Trophoblast cell (in vitro differentiated cells and primary cell): Measurements from ENCODE around the gene HTR5A.
A peak's percentile ranks its signal among the peaks of the same experiment; 100 is the strongest.

Experiments used
- DNase-seq, 2 donors: peaks; one replicate each; pipeline ENCODE4 v3.0.0-alpha.2; 2016
- H2AFZ ChIP-seq: 2 replicates; pipeline ENCODE4 v1.6.1; 2013; ENCODE audit warnings: low read length, moderate library complexity, mild to moderate bottlenecking; ENCODE audit not compliant: insufficient read depth, poor library complexity
- H2AK5ac ChIP-seq: 2 replicates; pipeline ENCODE4 v1.6.1; 2013; ENCODE audit warnings: mild to moderate bottlenecking, low read length
- H2BK120ac ChIP-seq: 2 replicates; pipeline ENCODE4 v1.6.1; 2013; ENCODE audit warnings: low read length, mild to moderate bottlenecking, moderate library complexity; ENCODE audit not compliant: insufficient read depth, poor library complexity
- H2BK12ac ChIP-seq: 2 replicates; pipeline ENCODE4 v1.6.1; 2013; ENCODE audit warnings: mild to moderate bottlenecking, low read length, moderate library complexity
- H2BK5ac ChIP-seq: 2 replicates; pipeline ENCODE4 v1.6.1; 2013; ENCODE audit warnings: low read length, low read depth, moderate library complexity, mild to moderate bottlenecking; ENCODE audit not compliant: poor library complexity
- H3K14ac ChIP-seq: 2 replicates; pipeline ENCODE4 v1.6.1; 2013; ENCODE audit warnings: mild to moderate bottlenecking, low read length
- H3K18ac ChIP-seq: 2 replicates; pipeline ENCODE4 v1.6.1; 2013; ENCODE audit warnings: mild to moderate bottlenecking, low read length
- H3K23ac ChIP-seq: 2 replicates; pipeline ENCODE4 v1.6.1; 2013; ENCODE audit warnings: low read length
- H3K27ac ChIP-seq: 2 replicates; pipeline ENCODE4 v1.5.1; 2013; ENCODE audit warnings: low read depth, mild to moderate bottlenecking, inconsistent platforms, low read length, moderate library complexity
- H3K27me3 ChIP-seq: 2 replicates; pipeline ENCODE4 v1.6.1; 2013; ENCODE audit warnings: inconsistent platforms, mild to moderate bottlenecking, low read length, moderate library complexity; ENCODE audit not compliant: insufficient read depth
- H3K36me3 ChIP-seq, 2 experiments: 1 replicate in 1 of 2; 2 replicates in 1 of 2; pipeline ENCODE4 v1.6.1; 2013; ENCODE audit warnings: low read length in 2 of 2, mild to moderate bottlenecking in 2 of 2, moderate library complexity in 1 of 2; ENCODE audit not compliant: insufficient read depth in 2 of 2, control insufficient read depth in 1 of 2
- H3K4ac ChIP-seq: 2 replicates; pipeline ENCODE4 v1.6.1; 2013; ENCODE audit warnings: low read depth, mild to moderate bottlenecking, low read length, moderate library complexity
- H3K4me1 ChIP-seq, 2 experiments: 1 replicate in 1 of 2; 2 replicates in 1 of 2; pipeline ENCODE4 v1.6.1; 2013; ENCODE audit warnings: low read length in 2 of 2, mild to moderate bottlenecking in 2 of 2, moderate library complexity in 1 of 2; ENCODE audit not compliant: insufficient read depth in 2 of 2, control insufficient read depth in 1 of 2
- H3K4me2 ChIP-seq: 2 replicates; pipeline ENCODE4 v1.6.1; 2013; ENCODE audit warnings: inconsistent platforms, mild to moderate bottlenecking, low read length, moderate library complexity
- H3K4me3 ChIP-seq: 2 replicates; pipeline ENCODE4 v1.5.1; 2013; ENCODE audit warnings: mild to moderate bottlenecking, low read depth, low read length, inconsistent platforms
- H3K79me1 ChIP-seq: one replicate; pipeline ENCODE4 v1.6.1; 2013; ENCODE audit warnings: low read length
- H3K79me2 ChIP-seq: 2 replicates; pipeline ENCODE4 v1.6.1; 2013; ENCODE audit warnings: low read length, mild to moderate bottlenecking; ENCODE audit not compliant: control insufficient read depth, insufficient read depth, poor library complexity
- H3K9ac ChIP-seq: 2 replicates; pipeline ENCODE4 v1.6.1; 2013; ENCODE audit warnings: mild to moderate bottlenecking, low read length
- H3K9me3 ChIP-seq: 2 replicates; pipeline ENCODE4 v1.6.1; 2013; ENCODE audit warnings: low read depth, mild to moderate bottlenecking, control low read depth, inconsistent platforms, low read length; ENCODE audit not compliant: insufficient read depth
- H4K12ac ChIP-seq: 2 replicates; pipeline ENCODE4 v1.6.1; 2013; ENCODE audit warnings: low read depth, mild to moderate bottlenecking, low read length, moderate library complexity
- H4K8ac ChIP-seq: 2 replicates; pipeline ENCODE4 v1.6.1; 2013; ENCODE audit warnings: low read depth, mild to moderate bottlenecking, low read length, moderate library complexity
- H4K91ac ChIP-seq: one replicate; pipeline ENCODE4 v1.6.1; 2013; ENCODE audit warnings: low read depth, mild to moderate bottlenecking, low read length, moderate library complexity
- WGBS: extraction: QIAGEN DNeasy Blood & Tissue Kit; methylation state at CpG from one replicate; pipeline ENCODE4 v1.1.7; 2013; ENCODE audit warnings: missing lambda C conversion rate; ENCODE audit not compliant: insufficient read length, insufficient coverage; ENCODE audit errors: extremely low coverage; 5-methylcytosine and 5-hydroxymethylcytosine counted together

Gene HTR5A

GRCh38 chr7:155109121-155109520, 39.0 kb downstream of the HTR5A start:
- Histone ChIP-seq H4K91ac (no peak overlapping the region), H3K9me3 (peaks cover 8% of the 10 kb centered on the region), H3K27me3 (no peaks in the 10 kb centered on the region), H4K12ac (no peak overlapping the region), H4K8ac (no peak overlapping the region), H3K4me1 (peaks cover 0 to 5% of the 10 kb centered on the region in 2 experiments), H3K27ac (no peak overlapping the region), H3K4me2 (no peak overlapping the region), H3K79me2 (no peaks in the 10 kb centered on the region), H3K4me3 (no peak overlapping the region), H3K36me3 (no peaks in the 10 kb centered on the region), H3K79me1 (no peaks in the 10 kb centered on the region), H2AK5ac (no peak overlapping the region), H2BK5ac (no peak overlapping the region), H3K18ac (no peak overlapping the region), H2AFZ (no peak overlapping the region), H2BK12ac (no peak overlapping the region), H3K4ac (no peak overlapping the region), H3K23ac (no peak overlapping the region), H3K14ac (no peak overlapping the region), H2BK120ac (no peak overlapping the region), H3K9ac (no peak overlapping the region)
- WGBS, result no CpG with 5 or more reads among the region's 4 CpGs
- no peak for DNase-seq

DNA sequence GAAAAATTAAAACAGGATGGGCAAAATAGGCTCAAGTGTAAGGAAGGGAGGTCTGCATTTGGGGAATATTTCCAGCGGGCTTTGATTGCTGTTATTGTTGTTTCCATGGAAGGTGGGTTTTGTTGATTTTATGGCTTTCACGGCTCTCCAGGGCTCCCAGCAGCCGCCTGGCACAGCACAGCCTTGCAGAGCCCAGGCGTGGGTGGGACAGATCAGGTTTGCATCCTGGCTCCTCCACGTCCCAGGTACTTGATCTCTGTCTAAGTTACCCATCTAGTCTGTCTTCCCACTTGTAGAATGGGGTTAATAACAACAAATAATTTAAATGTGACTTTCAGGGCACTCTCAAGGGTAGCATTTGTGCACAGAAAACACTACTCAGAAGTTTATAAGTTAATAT, 45.2 kb downstream of the HTR5A start:
- no CpG with 5 or more reads among the region's 5 CpGs for WGBS
- no peak overlapping the region for H2BK5ac ChIP-seq

DNA sequence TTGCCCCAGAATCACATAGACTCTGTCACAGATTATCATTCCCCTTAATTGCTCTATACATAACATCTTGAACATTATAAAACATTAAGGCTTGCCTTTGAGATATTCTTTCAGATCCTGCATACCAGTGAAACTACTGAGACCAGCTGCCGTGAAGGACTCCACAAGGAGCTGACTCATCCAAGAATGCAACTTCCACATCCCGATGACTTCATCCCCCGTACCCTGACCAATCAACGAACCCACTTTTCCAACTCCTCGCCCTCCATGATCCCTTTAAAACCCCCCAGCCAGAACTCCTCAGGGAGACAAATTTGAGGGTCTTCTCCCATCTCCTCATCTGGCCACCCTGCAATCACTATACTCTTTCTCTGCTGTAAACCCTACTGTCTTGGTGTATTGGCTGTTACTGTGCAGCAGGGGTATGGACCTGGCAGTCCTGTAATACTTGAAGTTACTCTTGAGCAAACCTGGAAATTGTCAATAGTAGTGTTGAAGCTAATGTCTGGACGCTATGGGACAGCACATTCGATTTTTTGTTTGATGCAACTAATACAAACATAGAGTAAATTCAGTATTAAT, 49.8 kb downstream of the HTR5A start:
- Histone ChIP-seq H3K36me3 (no peaks in the 10 kb centered on the region), H3K9me3 (peaks cover 18% of the 10 kb centered on the region), H3K4me2 (no peak overlapping the region), H3K9ac (no peak overlapping the region), H3K27me3 (no peaks in the 10 kb centered on the region), H3K27ac (no peak overlapping the region), H4K12ac (no peak overlapping the region), H4K91ac (no peak overlapping the region), H3K79me1 (no peaks in the 10 kb centered on the region), H3K18ac (no peak overlapping the region), H2BK12ac (no peak overlapping the region), H3K23ac (no peak overlapping the region), H2AFZ (no peak overlapping the region), H3K14ac (no peak overlapping the region), H2AK5ac (no peak overlapping the region), H3K4ac (no peak overlapping the region), H3K79me2 (no peaks in the 10 kb centered on the region), H2BK5ac (no peak overlapping the region), H3K4me1 (peaks cover 0 to 3% of the 10 kb centered on the region in 2 experiments), H4K8ac (no peak overlapping the region), H2BK120ac (no peak overlapping the region), H3K4me3 (no peak overlapping the region)
- DNase-seq, result no peak
- WGBS, result 100% methylated on average over 3 of the region's 7 CpGs

More for the DNA sequence above, 45.2 kb downstream of the HTR5A start:
- Histone ChIP-seq H2AK5ac (no peak overlapping the region), H3K23ac (no peak overlapping the region), H4K12ac (no peak overlapping the region), H3K79me1 (no peaks in the 10 kb centered on the region), H3K36me3 (no peaks in the 10 kb centered on the region), H3K79me2 (no peaks in the 10 kb centered on the region), H3K14ac (no peak overlapping the region), H2BK120ac (no peak overlapping the region), H2AFZ (no peak overlapping the region), H3K27ac (no peak overlapping the region), H3K18ac (no peak overlapping the region), H4K8ac (no peak overlapping the region), H3K4me3 (peak overlapping the region; percentile 25), H2BK12ac (no peak overlapping the region), H3K4ac (no peak overlapping the region), H3K4me2 (no peak overlapping the region), H3K4me1 (peaks cover 0 to 3% of the 10 kb centered on the region in 2 experiments), H3K9ac (no peak overlapping the region), H3K27me3 (no peaks in the 10 kb centered on the region), H4K91ac (no peak overlapping the region), H3K9me3 (peaks cover 9% of the 10 kb centered on the region)
- no peak for DNase-seq

DNA sequence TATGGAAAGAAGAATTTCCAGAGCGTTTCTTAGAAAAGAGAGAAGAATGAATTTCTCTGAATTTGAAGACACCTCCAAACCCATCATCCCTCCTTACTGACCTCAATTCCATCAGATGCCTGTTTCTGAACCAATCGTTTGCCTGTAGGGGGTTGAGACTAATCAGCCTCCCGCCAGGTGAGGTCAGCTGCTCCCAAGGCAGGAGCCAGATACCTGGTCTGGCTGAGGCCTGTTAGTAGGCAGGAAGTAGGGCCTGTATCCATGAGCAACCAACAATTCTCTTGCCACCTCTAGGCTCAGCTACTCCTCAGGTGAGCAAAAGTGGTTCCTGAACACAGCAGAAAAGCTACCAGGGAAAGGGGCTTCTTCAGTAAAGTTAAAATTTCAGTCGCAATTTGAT, 50.3 kb downstream of the HTR5A start:
- Histone ChIP-seq H3K18ac (no peak overlapping the region), H3K9ac (no peak overlapping the region), H3K4me2 (no peak overlapping the region), H4K8ac (no peak overlapping the region), H3K14ac (no peak overlapping the region), H3K9me3 (peaks cover 21% of the 10 kb centered on the region), H2BK120ac (no peak overlapping the region), H3K36me3 (no peaks in the 10 kb centered on the region), H3K4me1 (peaks cover 0 to 3% of the 10 kb centered on the region in 2 experiments), H3K27me3 (no peaks in the 10 kb centered on the region), H3K4ac (no peak overlapping the region), H4K12ac (no peak overlapping the region), H3K4me3 (no peak overlapping the region), H2AK5ac (no peak overlapping the region), H3K79me2 (no peaks in the 10 kb centered on the region), H2BK5ac (no peak overlapping the region), H2AFZ (no peak overlapping the region), H3K23ac (no peak overlapping the region), H4K91ac (no peak overlapping the region), H2BK12ac (no peak overlapping the region), H3K79me1 (no peaks in the 10 kb centered on the region), H3K27ac (no peak overlapping the region)
- DNase-seq, result no peak
- WGBS, result no CpG with 5 or more reads among the region's 4 CpGs
